ENCODE results near the gene ADGRD1. TPM values are rescaled to one million over a fixed set of nuclear protein-coding genes. Genes with fewer than 3 reads are reported as not detected.

ADGRD1 gene
- total and polyA plus RNA-seq, 2 of the 8 experiments (the other 6 are each of a cell fraction or from before 2014, with no cell fraction given), result 0.36 to 0.48 TPM

DNA sequence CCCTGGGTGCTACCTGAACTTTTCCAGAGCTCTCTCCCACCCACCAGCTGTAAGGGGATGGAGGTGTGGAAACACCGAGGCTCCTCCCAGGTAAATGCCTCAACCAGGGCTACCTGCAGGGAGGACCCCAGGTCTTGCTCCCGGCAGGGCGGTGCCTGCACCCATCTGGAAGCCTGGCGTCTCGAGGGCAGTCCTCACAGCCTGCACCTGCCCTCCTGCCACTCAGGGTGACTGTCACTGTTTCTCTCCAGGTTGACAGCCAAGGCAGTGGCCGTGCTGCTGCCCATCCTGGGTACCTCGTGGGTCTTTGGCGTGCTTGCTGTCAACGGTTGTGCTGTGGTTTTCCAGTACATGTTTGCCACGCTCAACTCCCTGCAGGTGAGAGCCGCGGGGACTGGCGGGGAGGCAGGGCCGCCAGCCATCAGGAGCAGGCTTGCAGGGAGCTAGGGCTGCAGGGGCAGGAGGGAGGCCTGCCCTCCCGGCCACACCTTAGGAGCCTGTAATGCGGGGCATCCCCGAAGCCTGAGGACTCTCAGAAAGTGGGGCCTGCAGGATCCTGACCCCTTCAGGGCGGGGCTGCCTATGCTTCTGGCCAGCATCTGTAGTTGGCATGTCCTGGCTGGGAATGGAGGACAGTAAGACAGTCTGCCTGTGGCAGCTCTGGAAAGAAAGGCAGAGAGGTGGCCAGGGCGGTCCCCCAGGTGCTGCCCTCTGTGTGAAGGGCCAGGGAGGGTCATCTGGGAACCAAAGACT lies 182.3 kb downstream of the ADGRD1 start (continued):
- TF ChIP-seq, protein P1, sequence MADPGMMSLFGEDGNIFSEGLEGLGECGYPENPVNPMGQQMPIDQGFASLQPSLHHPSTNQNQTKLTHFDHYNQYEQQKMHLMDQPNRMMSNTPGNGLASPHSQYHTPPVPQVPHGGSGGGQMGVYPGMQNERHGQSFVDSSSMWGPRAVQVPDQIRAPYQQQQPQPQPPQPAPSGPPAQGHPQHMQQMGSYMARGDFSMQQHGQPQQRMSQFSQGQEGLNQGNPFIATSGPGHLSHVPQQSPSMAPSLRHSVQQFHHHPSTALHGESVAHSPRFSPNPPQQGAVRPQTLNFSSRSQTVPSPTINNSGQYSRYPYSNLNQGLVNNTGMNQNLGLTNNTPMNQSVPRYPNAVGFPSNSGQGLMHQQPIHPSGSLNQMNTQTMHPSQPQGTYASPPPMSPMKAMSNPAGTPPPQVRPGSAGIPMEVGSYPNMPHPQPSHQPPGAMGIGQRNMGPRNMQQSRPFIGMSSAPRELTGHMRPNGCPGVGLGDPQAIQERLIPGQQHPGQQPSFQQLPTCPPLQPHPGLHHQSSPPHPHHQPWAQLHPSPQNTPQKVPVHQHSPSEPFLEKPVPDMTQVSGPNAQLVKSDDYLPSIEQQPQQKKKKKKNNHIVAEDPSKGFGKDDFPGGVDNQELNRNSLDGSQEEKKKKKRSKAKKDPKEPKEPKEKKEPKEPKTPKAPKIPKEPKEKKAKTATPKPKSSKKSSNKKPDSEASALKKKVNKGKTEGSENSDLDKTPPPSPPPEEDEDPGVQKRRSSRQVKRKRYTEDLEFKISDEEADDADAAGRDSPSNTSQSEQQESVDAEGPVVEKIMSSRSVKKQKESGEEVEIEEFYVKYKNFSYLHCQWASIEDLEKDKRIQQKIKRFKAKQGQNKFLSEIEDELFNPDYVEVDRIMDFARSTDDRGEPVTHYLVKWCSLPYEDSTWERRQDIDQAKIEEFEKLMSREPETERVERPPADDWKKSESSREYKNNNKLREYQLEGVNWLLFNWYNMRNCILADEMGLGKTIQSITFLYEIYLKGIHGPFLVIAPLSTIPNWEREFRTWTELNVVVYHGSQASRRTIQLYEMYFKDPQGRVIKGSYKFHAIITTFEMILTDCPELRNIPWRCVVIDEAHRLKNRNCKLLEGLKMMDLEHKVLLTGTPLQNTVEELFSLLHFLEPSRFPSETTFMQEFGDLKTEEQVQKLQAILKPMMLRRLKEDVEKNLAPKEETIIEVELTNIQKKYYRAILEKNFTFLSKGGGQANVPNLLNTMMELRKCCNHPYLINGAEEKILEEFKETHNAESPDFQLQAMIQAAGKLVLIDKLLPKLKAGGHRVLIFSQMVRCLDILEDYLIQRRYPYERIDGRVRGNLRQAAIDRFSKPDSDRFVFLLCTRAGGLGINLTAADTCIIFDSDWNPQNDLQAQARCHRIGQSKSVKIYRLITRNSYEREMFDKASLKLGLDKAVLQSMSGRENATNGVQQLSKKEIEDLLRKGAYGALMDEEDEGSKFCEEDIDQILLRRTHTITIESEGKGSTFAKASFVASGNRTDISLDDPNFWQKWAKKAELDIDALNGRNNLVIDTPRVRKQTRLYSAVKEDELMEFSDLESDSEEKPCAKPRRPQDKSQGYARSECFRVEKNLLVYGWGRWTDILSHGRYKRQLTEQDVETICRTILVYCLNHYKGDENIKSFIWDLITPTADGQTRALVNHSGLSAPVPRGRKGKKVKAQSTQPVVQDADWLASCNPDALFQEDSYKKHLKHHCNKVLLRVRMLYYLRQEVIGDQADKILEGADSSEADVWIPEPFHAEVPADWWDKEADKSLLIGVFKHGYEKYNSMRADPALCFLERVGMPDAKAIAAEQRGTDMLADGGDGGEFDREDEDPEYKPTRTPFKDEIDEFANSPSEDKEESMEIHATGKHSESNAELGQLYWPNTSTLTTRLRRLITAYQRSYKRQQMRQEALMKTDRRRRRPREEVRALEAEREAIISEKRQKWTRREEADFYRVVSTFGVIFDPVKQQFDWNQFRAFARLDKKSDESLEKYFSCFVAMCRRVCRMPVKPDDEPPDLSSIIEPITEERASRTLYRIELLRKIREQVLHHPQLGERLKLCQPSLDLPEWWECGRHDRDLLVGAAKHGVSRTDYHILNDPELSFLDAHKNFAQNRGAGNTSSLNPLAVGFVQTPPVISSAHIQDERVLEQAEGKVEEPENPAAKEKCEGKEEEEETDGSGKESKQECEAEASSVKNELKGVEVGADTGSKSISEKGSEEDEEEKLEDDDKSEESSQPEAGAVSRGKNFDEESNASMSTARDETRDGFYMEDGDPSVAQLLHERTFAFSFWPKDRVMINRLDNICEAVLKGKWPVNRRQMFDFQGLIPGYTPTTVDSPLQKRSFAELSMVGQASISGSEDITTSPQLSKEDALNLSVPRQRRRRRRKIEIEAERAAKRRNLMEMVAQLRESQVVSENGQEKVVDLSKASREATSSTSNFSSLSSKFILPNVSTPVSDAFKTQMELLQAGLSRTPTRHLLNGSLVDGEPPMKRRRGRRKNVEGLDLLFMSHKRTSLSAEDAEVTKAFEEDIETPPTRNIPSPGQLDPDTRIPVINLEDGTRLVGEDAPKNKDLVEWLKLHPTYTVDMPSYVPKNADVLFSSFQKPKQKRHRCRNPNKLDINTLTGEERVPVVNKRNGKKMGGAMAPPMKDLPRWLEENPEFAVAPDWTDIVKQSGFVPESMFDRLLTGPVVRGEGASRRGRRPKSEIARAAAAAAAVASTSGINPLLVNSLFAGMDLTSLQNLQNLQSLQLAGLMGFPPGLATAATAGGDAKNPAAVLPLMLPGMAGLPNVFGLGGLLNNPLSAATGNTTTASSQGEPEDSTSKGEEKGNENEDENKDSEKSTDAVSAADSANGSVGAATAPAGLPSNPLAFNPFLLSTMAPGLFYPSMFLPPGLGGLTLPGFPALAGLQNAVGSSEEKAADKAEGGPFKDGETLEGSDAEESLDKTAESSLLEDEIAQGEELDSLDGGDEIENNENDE (IDR thresholded peaks at IDR 0.05; ENCODE audit: insufficient replicate concordance, low read length), result no peak
- no peak for TF ChIP-seq EP300 (IDR thresholded peaks at IDR 0.05; ENCODE audit: borderline replicate concordance in 1 of 2, low read depth in 2 of 2, low read length in 2 of 2)
- TF ChIP-seq SP2 (IDR thresholded peaks at IDR 0.05; ENCODE audit: low read length), result no peak
- TF ChIP-seq CHD2 (IDR thresholded peaks at IDR 0.05; ENCODE audit: low read length), result no peak
- TF ChIP-seq GTF2F1 (IDR thresholded peaks at IDR 0.05; ENCODE audit: borderline replicate concordance, low read depth, low read length), result no peak
- TF ChIP-seq BCL11A (IDR thresholded peaks at IDR 0.05; ENCODE audit: low read depth in 2 of 2, low read length in 2 of 2), result no peak
- TF ChIP-seq SP1 (IDR thresholded peaks at IDR 0.05; ENCODE audit: low read depth, low read length), result no peak
- no peak for TF ChIP-seq KDM4A (IDR thresholded peaks at IDR 0.05; ENCODE audit: low read depth, low read length, severe bottlenecking)
- no peak for TF ChIP-seq EGR1 (IDR thresholded peaks at IDR 0.05; ENCODE audit: borderline replicate concordance, low read depth, low read length)
- no peak for TF ChIP-seq KDM1A (IDR thresholded peaks at IDR 0.05; ENCODE audit: borderline replicate concordance, low read length)
- no peak for TF ChIP-seq CREB1 (IDR thresholded peaks at IDR 0.05)

Data from H1 (cell line).